Measurements from ENCODE around the gene PSMA5.
"Not testable (repeated sequence)": the region's sequence is repeated elsewhere in the genome, so short reads cannot be mapped to it uniquely, and the experiment has no call there.

The PSMA5 gene

GRCh38 chr1:109468061-109468460 is 41.8 kb upstream of the PSMA5 start:
- Histone ChIP-seq H3K36me3 (ENCODE audit: insufficient read depth, insufficient read length, low read length) (no peaks in the 10 kb centered on the region), H3K4me3 (ENCODE audit: insufficient read length, low read depth) (no peak overlapping the region), H3K27me3 (ENCODE audit: insufficient read depth, insufficient read length) (peaks cover 42% of the 10 kb centered on the region), H3K9me3 (ENCODE audit: insufficient read depth, low read length) (no peaks in the 10 kb centered on the region), H3K4me1 (ENCODE audit: insufficient read depth, insufficient read length) (no peaks in the 10 kb centered on the region), H3K9ac (ENCODE audit: insufficient read length, low read depth) (no peak overlapping the region)
- no peak for TF ChIP-seq ZNF274 (IDR thresholded peaks at IDR 0.05; ENCODE audit: low read depth, low read length)
- no peak for TF ChIP-seq YY1 (IDR thresholded peaks at IDR 0.05; ENCODE audit: insufficient read depth, insufficient read length)
- TF ChIP-seq SUZ12 (IDR thresholded peaks at IDR 0.05; ENCODE audit: extremely low read depth, insufficient read depth, insufficient read length) = no peak
- DNase-seq (ENCODE audit: low read depth, low spot score) = no peak

- Histone ChIP-seq H3K9me3 (ENCODE audit: insufficient read depth, low read length) (no peaks in the 10 kb centered on the region), H3K9ac (ENCODE audit: insufficient read length, low read depth) (peak overlapping the region; percentile 58), H3K27me3 (ENCODE audit: insufficient read depth, insufficient read length) (peaks cover 42% of the 10 kb centered on the region), H3K36me3 (ENCODE audit: insufficient read depth, insufficient read length, low read length) (no peaks in the 10 kb centered on the region), H3K4me1 (ENCODE audit: insufficient read depth, insufficient read length) (no peaks in the 10 kb centered on the region), H3K4me3 (ENCODE audit: insufficient read length, low read depth) (peak overlapping the region; percentile 40)
- TF ChIP-seq SUZ12 (IDR thresholded peaks at IDR 0.05; ENCODE audit: extremely low read depth, insufficient read depth, insufficient read length) (no peak), YY1 (IDR thresholded peaks at IDR 0.05; ENCODE audit: insufficient read depth, insufficient read length) (no peak), ZNF274 (IDR thresholded peaks at IDR 0.05; ENCODE audit: low read depth, low read length) (no peak)
- DNase-seq (ENCODE audit: low read depth, low spot score) = no peak
These were observed 41.1 kb upstream of the PSMA5 start for GRCh38 chr1:109467301-109467777.

GRCh38 chr1:109466452-109467300 is 40.4 kb upstream of the PSMA5 start, which contains the start of gene SYPL2:
Gene SYPL2, plus strand, starts transcription at chr1:109466546. Its CDS starts 298 bp downstream, at chr1:109466844.
- Histone ChIP-seq H3K9me3 (ENCODE audit: insufficient read depth, low read length) (no peaks in the 10 kb centered on the region), H3K9ac (ENCODE audit: insufficient read length, low read depth) (peak within 1 kb of the TSS; percentile 75), H3K27me3 (ENCODE audit: insufficient read depth, insufficient read length) (peaks cover 42% of the 10 kb centered on the region), H3K4me3 (ENCODE audit: insufficient read length, low read depth) (peak within 1 kb of the TSS; percentile 57), H3K4me1 (ENCODE audit: insufficient read depth, insufficient read length) (no peaks in the 10 kb centered on the region), H3K36me3 (ENCODE audit: insufficient read depth, insufficient read length, low read length) (no peaks in the 10 kb centered on the region)
- DNase-seq (ENCODE audit: low read depth, low spot score) = peak; percentile 32
- no peak for TF ChIP-seq SUZ12 (IDR thresholded peaks at IDR 0.05; ENCODE audit: extremely low read depth, insufficient read depth, insufficient read length)
- no peak for TF ChIP-seq YY1 (IDR thresholded peaks at IDR 0.05; ENCODE audit: insufficient read depth, insufficient read length)
- no peak for TF ChIP-seq ZNF274 (IDR thresholded peaks at IDR 0.05; ENCODE audit: low read depth, low read length)

GRCh38 chr1:109466125-109466451 is 39.8 kb upstream of the PSMA5 start:
- TF ChIP-seq ZNF274 (IDR thresholded peaks at IDR 0.05; ENCODE audit: low read depth, low read length) = no peak
- no peak for TF ChIP-seq SUZ12 (IDR thresholded peaks at IDR 0.05; ENCODE audit: extremely low read depth, insufficient read depth, insufficient read length)
- TF ChIP-seq YY1 (IDR thresholded peaks at IDR 0.05; ENCODE audit: insufficient read depth, insufficient read length) = no peak
- H3K9ac ChIP-seq (ENCODE audit: insufficient read length, low read depth) = peak overlapping the region; percentile 75
- no peaks in the 10 kb centered on the region for H3K9me3 ChIP-seq (ENCODE audit: insufficient read depth, low read length)
- peaks cover 42% of the 10 kb centered on the region for H3K27me3 ChIP-seq (ENCODE audit: insufficient read depth, insufficient read length)
- peak overlapping the region; percentile 57 for H3K4me3 ChIP-seq (ENCODE audit: insufficient read length, low read depth)
- H3K4me1 ChIP-seq (ENCODE audit: insufficient read depth, insufficient read length) = no peaks in the 10 kb centered on the region
- no peak for DNase-seq (ENCODE audit: low read depth, low spot score)
- no peaks in the 10 kb centered on the region for H3K36me3 ChIP-seq (ENCODE audit: insufficient read depth, insufficient read length, low read length)

GRCh38 chr1:109457819-109458218 is 31.6 kb upstream of the PSMA5 start:
- Histone ChIP-seq H3K27me3 (ENCODE audit: insufficient read depth, insufficient read length) (no peaks in the 10 kb centered on the region), H3K4me1 (ENCODE audit: insufficient read depth, insufficient read length) (no peaks in the 10 kb centered on the region), H3K36me3 (ENCODE audit: insufficient read depth, insufficient read length, low read length) (no peaks in the 10 kb centered on the region), H3K4me3 (ENCODE audit: insufficient read length, low read depth) (no peak overlapping the region), H3K9me3 (ENCODE audit: insufficient read depth, low read length) (peaks cover 30% of the 10 kb centered on the region), H3K9ac (ENCODE audit: insufficient read length, low read depth) (no peak overlapping the region)
- DNase-seq (ENCODE audit: low read depth, low spot score) = no peak
- no peak for TF ChIP-seq SUZ12 (IDR thresholded peaks at IDR 0.05; ENCODE audit: extremely low read depth, insufficient read depth, insufficient read length)
- no peak for TF ChIP-seq YY1 (IDR thresholded peaks at IDR 0.05; ENCODE audit: insufficient read depth, insufficient read length)
- TF ChIP-seq ZNF274 (IDR thresholded peaks at IDR 0.05; ENCODE audit: low read depth, low read length) = no peak

- no peak for DNase-seq (ENCODE audit: low read depth, low spot score)
- TF ChIP-seq ZNF274 (IDR thresholded peaks at IDR 0.05; ENCODE audit: low read depth, low read length) = no peak
- no peak for TF ChIP-seq SUZ12 (IDR thresholded peaks at IDR 0.05; ENCODE audit: extremely low read depth, insufficient read depth, insufficient read length)
- TF ChIP-seq YY1 (IDR thresholded peaks at IDR 0.05; ENCODE audit: insufficient read depth, insufficient read length) = no peak
- no peak overlapping the region for H3K9ac ChIP-seq (ENCODE audit: insufficient read length, low read depth)
- H3K27me3 ChIP-seq (ENCODE audit: insufficient read depth, insufficient read length) = no peaks in the 10 kb centered on the region
- H3K36me3 ChIP-seq (ENCODE audit: insufficient read depth, insufficient read length, low read length) = no peaks in the 10 kb centered on the region
- no peaks in the 10 kb centered on the region for H3K4me1 ChIP-seq (ENCODE audit: insufficient read depth, insufficient read length)
- no peak overlapping the region for H3K4me3 ChIP-seq (ENCODE audit: insufficient read length, low read depth)
- peaks cover 30% of the 10 kb centered on the region for H3K9me3 ChIP-seq (ENCODE audit: insufficient read depth, low read length)
These were observed 28.4 kb upstream of the PSMA5 start for GRCh38 chr1:109454497-109455133.

GRCh38 chr1:109447524-109447923 is 21.3 kb upstream of the PSMA5 start:
- Histone ChIP-seq H3K9ac (ENCODE audit: insufficient read length, low read depth) (no peak overlapping the region), H3K4me1 (ENCODE audit: insufficient read depth, insufficient read length) (no peaks in the 10 kb centered on the region), H3K9me3 (ENCODE audit: insufficient read depth, low read length) (peaks cover 6% of the 10 kb centered on the region; the same call in 1 of the 2 replicates), H3K36me3 (ENCODE audit: insufficient read depth, insufficient read length, low read length) (no peaks in the 10 kb centered on the region), H3K27me3 (ENCODE audit: insufficient read depth, insufficient read length) (no peaks in the 10 kb centered on the region), H3K4me3 (ENCODE audit: insufficient read length, low read depth) (no peak overlapping the region)
- no peak for DNase-seq (ENCODE audit: low read depth, low spot score)
- TF ChIP-seq YY1 (IDR thresholded peaks at IDR 0.05; ENCODE audit: insufficient read depth, insufficient read length) (no peak), ZNF274 (IDR thresholded peaks at IDR 0.05; ENCODE audit: low read depth, low read length) (no peak), SUZ12 (IDR thresholded peaks at IDR 0.05; ENCODE audit: extremely low read depth, insufficient read depth, insufficient read length) (no peak)

GRCh38 chr1:109445949-109446695 is 19.9 kb upstream of the PSMA5 start:
- not testable (repeated sequence) for H3K4me1 ChIP-seq (ENCODE audit: insufficient read depth, insufficient read length); H3K4me3 ChIP-seq (ENCODE audit: insufficient read length, low read depth); H3K9ac ChIP-seq (ENCODE audit: insufficient read length, low read depth); H3K9me3 ChIP-seq (ENCODE audit: insufficient read depth, low read length); H3K27me3 ChIP-seq (ENCODE audit: insufficient read depth, insufficient read length); DNase-seq (ENCODE audit: low read depth, low spot score); H3K36me3 ChIP-seq (ENCODE audit: insufficient read depth, insufficient read length, low read length)
